Cerebellar cortex (tissue), 1 donor: ENCODE data around the gene METTL3.
"Not testable (repeated sequence)": the region's sequence is repeated elsewhere in the genome, so short reads cannot be mapped to it uniquely, and the experiment has no call there.

ENCODE experiments used
- DNase-seq: peaks from one replicate; pipeline ENCODE4 v3.0.0-alpha.2; 2015; ENCODE audit warnings: low spot score

The METTL3 gene

GRCh38 chr14:21510735-21511657 is at the start of gene METTL3:
Gene METTL3 (minus strand): TSS chr14:21511340. CDS start chr14:21511223, 117 bp downstream.
- DNase-seq: peak; percentile 100

GRCh38 chr14:21558703-21559170 is 47.6 kb upstream of the METTL3 start:
- DNase-seq: no peak

- peak; percentile 97 for DNase-seq
Measured at GRCh38 chr14:21557084-21557901, 46.2 kb upstream of the METTL3 start.

- DNase-seq: no peak
Measured at GRCh38 chr14:21556378-21557083, 45.4 kb upstream of the METTL3 start.

- no peak for DNase-seq
Measured at GRCh38 chr14:21553266-21553665, 42.1 kb upstream of the METTL3 start.

- DNase-seq: not testable (repeated sequence)
Measured at GRCh38 chr14:21544588-21544987, 33.4 kb upstream of the METTL3 start.

GRCh38 chr14:21543963-21544362 is 32.8 kb upstream of the METTL3 start:
- DNase-seq: no peak

- DNase-seq: no peak
Measured at GRCh38 chr14:21543521-21543960, 32.4 kb upstream of the METTL3 start.

GRCh38 chr14:21541413-21542074 is 30.4 kb upstream of the METTL3 start:
- no peak for DNase-seq

GRCh38 chr14:21539189-21539940 is 28.2 kb upstream of the METTL3 start:
- no peak for DNase-seq

GRCh38 chr14:21537090-21537424 is 25.9 kb upstream of the METTL3 start:
- DNase-seq: no peak

GRCh38 chr14:21536418-21537089 is 25.4 kb upstream of the METTL3 start:
- DNase-seq: no peak

GRCh38 chr14:21535545-21536417 is 24.6 kb upstream of the METTL3 start:
- DNase-seq: no peak

- DNase-seq: no peak
Measured at GRCh38 chr14:21534576-21534975, 23.4 kb upstream of the METTL3 start.

GRCh38 chr14:21533294-21533693 is 22.2 kb upstream of the METTL3 start:
- no peak for DNase-seq

GRCh38 chr14:21529515-21529914 is 18.4 kb upstream of the METTL3 start:
- DNase-seq: no peak

- no peak for DNase-seq
Measured at GRCh38 chr14:21528381-21529348, 17.5 kb upstream of the METTL3 start.

GRCh38 chr14:21527318-21527679 is 16.2 kb upstream of the METTL3 start:
- no peak for DNase-seq
